Renal cortex interstitium (tissue), 11 donors: ENCODE results near the gene RIPOR2. TPM values are rescaled to one million over a fixed set of nuclear protein-coding genes. Genes with fewer than 3 reads are reported as not detected.

Experiments
- DNase-seq, 11 donors: peaks; one replicate each; pipeline ENCODE4 v3.0.0-alpha.2; 2013; ENCODE audit warnings: low read depth in 9 of 11, low spot score in 4 of 11; ENCODE audit errors: extremely low read depth in 1 of 11
- polyA plus RNA-seq, 3 donors: library from polyadenylated mRNA; unstranded; fragments of 120-200 nt; gene quantifications; one replicate each; pipeline ENCODE4 v1.2.1, GENCODE V29; 2013; ENCODE audit not compliant: insufficient read length in 3 of 3

Gene RIPOR2
- polyA plus RNA-seq, 3 donors = 6.6 to 8.8 (median 8.4) TPM

DNA sequence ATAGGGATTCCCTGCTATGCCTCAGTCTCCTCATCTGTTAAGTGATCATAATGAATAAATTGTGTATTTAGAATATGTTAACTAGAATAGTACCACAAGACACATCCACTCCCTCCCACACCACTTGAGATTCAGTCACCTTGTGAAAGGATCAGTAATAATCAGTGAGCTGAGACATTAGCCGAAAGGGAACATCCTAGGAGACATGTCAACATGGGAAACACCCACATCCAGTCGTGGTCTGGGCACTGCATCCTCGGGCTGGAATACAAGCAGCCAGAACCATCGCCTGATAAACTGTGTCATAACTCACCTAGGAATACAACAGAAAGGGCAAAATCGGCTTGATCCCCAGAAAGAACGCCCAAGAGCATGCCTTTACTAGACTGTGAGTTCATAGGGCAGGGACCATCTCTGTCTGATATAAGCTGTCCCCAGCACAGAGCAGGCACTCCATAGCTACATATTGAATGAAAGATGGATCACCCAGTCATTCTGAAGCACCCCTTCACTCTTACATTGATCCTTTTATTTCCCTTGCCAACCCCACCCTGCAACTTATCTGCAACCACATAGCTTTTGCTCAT is 23.9 kb downstream of the RIPOR2 start:
- DNase-seq = no peak

DNA sequence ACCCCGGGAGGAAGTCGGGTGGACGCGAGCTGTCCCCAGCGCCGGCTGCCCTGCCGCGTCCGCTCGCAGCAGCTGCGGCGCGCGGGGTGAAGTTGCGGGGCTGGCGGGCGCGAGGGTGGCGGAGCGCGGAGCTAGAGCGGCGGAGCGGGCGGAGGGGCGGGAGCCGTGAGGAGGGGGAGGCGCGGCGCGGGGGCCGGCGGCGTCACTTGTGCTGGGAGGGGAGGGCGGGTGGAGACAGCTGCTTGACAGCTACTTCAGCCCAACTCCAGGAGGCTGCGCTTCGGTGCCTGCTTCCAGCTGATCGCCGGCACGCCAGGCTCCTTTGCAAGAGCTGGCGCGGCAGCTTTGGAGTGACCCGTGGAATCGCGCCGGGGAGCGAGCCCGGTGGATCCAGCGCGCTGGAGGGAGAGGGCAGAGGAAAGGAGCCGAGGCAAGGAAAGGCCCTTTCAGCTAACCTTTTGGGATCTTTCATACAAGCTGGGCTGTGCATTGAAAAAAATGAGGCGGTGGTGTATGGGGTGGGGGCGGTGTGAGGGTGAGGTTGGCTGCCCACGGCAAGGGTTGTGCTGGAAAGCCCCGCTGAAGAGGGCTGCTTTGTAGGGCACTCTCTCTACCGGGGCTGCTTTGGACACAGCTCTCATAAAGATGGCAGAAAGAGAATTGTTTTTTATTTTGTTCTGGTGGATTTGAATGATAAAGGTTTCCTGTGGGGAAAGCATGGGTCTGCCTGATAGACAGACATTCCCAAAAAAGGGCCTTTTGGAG is 24.6 kb downstream of the RIPOR2 start:
- DNase-seq = peak in 7 of 11 donors; percentile 48 to 65 (median 60)

DNA sequence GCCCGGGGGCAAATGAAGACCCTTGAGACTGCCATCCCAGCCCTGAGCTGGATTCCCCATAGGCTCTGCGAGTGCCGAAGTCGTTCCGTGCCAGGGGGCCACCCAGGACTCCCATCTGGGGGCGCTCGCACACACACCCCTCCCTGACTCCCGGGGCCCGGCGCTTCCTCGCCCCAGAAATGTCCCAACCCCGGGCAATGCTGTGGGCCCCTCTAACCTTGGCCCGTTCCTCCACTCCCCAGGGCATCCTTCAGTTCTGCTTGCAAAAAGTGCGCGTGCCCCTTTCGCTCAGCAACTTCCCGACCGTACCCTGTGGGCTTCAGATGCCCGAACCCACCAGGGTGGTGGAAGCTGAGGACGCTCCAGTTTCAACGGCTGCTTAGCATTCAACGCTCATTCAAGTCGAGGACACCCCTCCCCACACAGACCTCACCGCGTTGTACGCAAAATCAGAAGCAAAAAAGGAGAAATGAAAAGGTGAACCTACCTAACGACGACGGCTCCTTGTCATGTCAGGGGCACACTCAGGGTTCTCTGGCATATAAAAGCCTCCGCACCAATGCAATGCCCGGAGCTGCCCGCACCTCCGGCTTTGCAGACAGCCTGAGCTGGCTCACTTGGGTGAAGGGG is 25.3 kb downstream of the RIPOR2 start:
- DNase-seq = no peak

DNA sequence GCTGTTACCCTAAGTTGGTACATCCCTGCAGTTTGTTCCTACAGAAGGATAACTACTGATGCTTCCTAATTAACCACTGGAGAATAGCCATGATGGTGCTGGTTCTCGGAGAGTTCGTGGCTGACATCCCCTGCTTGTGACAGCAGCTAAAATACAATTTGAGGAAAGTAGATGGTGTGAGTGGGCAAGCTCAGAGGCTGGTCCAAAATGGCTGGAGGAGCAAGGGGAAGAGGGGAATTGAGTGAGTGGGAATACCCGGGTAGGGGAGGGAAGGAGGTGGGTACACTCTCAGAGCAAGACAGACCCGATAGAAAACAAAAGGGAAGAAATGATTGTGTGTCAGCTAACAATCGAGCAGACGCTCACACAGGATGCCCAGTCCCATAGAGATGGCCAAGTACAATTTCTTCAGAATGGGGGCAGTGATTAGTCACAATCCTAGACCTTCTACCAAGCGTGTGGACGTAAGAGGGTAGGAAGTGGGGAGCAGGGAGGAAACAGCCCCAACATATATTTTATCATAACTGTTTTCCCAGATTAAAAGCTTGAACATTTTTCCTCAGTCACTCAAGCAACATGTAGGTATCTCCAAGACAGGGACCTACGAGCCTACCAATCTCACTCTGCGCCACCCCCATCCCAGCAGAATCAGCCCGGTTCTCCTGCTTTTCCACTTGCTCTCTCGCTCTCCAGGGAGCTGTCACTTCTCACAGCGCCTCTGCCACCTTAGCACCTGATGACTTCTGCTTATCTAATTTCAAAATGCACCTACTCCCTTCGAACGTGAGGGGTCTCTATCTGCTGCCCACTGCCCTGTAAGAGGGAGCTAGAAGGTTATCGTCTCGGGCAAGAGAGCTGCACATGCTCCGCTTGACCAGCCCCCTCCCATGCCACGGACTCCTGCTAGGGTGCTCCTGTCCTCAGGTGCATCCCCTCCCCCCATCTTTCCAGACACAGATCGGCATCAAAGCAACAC is 26.2 kb downstream of the RIPOR2 start:
- DNase-seq = no peak

DNA sequence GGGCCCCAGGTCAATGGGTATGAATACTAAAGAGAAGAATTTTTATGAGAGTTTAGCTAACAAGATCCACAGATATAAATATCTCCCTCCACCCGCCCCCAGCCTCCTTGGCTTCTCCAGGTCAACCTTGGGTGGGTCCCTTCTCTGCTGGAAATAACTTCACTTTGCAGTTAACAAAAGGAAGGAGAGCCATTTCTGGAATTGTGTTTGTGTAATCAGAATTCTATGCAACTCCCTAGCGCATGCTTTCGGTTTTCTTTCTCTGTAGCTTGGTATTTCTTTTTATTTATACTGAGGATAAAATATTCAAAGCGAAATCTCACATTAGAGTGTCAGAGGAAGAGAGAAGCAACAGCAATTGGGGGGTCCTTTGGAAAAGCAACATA is 27.1 kb downstream of the RIPOR2 start:
- no peak for DNase-seq

DNA sequence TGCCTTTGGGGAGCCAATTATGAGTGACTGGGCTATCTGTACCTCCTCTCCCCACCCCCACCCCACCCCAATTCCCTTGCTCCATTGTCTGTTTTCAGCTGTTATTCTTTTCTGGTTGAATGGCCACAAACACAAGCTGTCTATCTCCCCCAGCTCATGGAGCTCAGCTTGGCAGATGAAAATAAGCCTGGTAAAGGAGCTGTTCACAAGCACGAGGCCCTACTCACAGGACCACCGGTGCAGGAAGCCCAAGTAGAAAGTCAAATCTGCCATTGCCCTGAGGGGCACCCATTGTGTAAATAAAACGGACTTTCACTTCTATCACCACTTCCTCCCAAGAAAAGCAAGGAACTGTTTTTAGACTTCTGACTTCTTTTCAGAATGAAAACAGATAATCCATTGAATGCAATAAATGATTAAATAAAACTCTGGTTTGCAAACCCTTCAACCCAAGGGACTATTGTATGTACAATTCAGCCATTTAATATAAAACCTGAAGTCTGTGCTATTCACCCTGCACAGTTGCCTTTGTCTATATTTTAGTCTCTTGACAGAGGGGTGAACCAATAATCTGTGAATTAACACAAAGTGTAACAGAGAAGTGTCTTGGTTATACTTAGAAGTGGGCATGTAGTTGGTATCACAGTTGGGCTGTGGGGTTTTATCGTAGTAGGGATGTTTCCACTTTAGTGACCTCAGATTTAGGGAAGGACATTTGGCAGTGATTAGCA is 27.7 kb downstream of the RIPOR2 start:
- DNase-seq = no peak

DNA sequence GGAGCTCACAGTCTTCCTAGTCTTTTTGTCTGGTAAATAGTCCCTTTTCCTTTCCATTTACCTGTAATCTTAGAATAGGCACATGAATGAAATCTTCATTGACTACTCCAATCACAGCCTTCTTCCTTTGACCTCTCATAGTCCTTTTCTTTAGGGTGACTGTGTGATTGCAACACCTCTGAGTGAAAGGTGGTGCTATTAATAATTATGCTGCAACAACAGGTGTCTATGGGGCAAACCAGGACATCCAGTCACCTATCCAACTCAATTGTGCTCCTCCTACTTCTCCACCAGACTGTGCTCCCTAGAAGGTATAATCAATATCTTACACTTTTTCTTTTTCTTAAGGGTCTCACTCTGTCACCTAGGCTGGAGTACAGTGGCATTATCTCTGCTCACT is 29.4 kb downstream of the RIPOR2 start:
- DNase-seq = no peak

DNA sequence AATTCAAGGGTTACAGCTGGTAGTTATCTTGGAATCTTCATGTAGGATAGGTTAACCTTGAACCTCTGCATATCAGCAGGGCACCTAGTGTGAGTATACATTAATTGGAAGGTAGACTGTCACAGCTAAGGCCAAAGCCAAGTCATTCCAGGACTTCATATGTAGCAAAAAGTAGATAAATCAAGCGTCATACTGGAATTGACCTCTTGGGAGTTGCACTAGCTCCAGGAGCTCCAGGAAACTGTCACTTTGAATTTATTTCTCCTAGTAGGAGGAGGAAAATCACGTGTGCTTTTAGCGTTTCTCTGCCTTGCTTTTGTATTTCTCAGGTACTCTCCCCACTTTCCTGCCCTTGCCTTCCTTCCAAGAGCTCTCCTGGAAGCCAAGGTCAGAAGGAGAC is 30.3 kb downstream of the RIPOR2 start:
- no peak for DNase-seq

DNA sequence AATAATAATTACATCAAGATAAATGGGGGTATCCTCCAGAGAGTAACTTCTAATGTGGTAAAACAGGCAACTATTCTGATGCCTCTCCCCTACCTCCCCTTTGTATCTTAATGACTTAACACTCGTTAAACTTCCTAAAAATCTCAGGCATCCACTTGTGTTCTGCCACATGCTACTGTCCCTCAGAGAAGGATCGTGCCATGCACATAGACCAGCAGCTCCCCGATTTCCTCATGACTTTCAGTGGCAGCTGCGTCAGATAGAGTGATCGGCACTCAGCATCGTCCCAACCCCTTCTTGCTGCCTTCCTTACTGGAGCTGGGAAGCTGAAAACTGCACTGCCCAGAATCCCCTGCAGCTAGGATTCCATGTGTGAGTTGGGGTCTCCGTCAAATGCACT is 32.1 kb downstream of the RIPOR2 start:
- DNase-seq = no peak

DNA sequence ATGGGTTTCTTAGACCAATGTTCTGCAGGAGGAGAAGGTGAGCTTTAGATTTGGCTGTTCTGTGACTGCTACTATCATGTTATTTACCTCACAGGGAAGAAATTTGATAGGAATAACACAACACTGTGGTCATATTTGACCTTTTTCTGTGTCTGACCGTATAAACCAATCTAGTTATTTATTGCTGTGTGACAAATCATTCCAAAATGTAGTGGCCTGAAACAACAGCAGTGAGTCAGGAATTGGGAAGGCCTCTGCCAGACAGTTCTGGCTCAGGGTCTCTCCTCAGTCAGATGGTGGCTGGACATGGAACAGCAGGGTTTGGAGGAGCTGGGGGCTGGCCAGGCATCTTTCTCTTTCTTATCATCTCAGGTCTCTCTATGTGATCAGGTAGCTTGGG is 33.0 kb downstream of the RIPOR2 start:
- no peak for DNase-seq

DNA sequence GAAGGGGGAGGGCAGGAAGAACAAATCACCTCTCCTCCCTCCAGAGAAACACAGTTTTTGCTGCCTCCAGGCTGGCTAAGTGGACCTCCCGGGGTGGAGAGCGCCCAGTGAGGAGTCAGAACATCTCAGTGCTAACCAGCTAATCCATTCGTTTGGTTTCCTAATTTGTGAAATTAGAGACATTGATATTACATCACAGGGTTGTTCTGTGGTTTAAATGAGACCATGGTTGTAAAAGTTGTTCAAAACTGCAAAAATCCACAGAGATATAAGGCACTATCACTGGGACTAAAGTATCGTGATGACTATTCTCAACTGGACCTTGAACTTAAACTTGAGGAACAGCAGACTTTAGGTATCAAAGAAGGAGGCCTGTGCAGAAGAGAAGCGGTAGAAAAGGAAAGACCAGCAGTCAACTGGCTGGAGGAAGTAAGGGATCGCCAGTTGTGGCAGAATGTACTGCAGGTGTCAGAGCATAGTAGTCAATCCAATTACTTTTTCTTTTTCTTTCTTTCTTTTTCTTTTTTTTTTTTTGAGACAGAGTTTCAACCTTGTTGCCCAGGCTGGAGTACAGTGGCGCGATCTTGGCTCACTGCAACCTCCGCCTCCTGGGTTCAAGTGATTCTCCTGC is 33.9 kb downstream of the RIPOR2 start:
- DNase-seq = no peak

DNA sequence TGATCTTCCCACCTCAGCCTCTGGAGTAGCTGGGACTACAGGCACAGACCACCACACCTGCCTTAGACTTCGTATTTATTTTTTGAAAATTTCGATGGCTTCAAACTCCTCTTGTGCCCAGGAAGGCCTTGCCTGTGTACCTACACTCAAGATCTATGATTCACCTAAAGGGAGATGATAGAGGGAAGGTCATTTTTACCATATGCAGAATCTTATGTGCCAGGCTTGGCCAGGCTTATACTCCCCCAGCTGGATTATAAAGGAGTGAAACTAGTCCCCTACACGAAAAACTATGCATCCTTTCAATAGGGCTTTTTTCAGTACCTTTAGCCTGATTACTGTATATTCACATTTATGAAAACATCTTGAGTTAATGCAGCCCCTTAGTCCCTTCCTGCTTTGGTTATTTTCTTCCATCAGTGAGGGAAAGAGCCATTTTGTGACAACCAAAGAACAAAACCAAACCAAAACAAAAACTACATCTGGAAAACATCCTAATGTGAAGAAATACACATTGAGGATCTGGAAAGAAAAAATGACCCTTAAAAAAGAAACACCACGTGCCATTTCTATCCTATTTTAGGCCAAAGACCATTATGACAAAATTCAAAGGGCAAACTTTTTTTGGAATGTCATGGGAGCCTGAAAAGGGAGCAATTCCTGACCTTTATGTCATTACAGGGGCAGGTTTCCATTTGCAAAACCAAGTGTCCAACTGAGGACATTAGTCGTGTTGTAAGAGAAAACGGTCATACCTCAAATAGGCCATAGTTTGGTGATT is 34.7 kb downstream of the RIPOR2 start:
- no peak for DNase-seq

DNA sequence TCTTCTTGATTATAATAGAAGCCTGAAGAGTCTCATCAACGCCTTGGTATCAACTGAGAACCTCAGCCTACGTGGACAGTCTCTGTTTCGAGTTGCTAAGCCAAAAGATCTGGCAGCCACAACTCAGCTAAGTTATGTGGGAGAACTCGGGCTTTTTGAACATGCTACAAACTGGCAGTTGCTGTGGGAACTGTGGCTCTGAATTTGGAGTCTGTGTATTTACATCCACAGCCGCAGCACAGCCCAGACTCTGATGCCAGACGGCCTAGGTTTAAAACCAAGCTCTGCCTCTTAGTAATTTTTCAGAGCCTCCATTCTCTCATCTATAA is 35.8 kb downstream of the RIPOR2 start:
- no peak for DNase-seq

DNA sequence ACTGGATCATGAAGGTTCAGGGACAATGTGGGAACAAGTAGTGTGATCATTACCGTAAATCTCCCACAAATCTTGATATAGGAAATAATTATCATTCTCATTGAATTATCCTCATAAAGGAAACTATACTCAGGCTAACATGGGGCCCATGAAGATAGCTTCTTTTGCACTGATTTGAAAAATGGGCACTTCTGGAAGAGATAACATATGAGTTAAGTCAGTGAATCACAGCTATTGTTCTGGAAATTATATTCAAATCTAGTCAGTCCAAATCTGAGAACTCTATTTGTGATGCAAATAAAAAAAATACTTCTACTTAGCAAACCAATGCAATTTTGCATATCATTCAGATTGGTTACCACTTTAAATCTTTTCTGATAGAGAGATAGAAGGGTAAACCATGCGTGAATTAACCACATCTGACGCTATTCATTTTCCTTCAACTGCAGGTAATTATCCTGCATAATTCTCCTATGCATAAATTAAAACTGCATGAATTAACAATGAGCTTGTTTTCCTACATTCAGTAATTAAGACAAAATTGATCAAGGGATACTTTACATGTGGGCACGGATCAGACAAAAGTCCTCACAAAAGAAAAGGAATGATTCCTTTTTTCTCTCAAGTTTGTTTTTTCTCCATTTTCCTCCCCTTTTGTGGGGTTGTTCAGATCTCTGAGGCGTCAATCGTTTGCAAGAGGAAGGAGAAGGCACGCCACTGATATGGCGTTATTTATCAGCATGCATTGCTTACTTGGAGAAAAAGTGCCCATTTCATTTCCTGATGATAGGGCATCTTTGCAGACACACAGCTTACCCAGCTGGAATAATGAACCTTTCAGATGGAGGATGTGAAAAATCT is 36.4 kb downstream of the RIPOR2 start:
- DNase-seq = no peak

DNA sequence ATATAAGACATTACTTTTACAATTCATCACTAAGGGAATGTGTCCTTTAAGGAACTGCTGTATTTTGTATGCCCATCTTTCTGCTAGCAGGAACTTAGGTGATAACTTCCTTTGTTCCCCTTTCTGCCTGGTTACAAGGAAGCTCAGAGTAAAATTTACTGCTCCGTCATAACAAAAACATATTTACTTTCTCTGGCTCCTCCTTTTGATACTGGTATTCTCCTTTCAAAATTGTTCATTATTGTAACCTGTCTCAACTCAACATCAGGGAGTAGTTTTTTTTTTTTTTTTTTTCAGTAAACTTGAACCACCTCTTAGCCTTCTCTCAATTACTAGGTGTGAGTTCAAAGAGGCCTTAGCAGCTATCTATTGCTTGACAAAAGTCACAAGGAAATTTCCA is 37.1 kb downstream of the RIPOR2 start:
- no peak for DNase-seq

DNA sequence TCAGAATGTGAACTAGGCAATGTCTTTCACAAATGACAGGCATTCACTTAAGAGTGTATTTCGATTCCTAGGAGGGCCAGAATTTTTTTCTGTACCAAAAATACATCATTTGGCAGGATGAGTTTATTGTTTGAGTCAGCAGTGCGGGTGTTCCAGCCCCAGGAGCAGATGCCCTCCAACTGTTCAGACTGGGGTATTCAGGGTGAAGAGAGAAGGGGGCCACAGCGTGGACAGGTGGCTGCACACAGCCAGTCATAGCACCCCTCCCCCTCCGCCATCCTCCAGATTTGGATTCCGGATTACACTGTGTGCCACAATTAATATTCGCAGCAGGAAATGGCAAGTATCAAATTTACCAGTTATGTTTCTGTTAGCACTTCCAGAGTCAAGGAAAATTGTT is 38.6 kb downstream of the RIPOR2 start:
- no peak for DNase-seq

DNA sequence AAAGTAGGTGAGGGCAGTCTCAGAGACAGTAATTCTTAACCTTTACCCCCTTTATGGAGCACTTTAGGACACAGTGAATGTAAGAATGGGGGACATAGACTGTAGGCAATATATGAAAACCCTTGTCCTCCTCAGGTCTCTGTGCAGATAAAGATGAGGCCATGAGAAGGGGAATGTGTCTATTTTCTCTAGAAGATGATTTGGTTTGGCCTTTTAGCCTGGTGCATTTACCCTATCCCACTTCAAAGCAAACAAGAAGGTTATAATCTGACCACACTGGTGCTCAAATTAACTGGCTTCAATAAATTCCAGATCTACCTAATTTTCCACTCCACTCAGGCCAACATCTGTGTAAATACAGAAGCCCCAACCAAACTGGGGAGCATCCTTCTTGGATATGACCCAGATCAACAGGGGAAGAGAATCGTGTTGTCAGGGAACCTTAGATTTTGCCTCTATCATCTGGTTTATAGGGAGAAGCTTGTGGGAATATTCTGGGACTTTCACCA is 42.4 kb downstream of the RIPOR2 start:
- no peak for DNase-seq
